Neuronal stem cell (in vitro differentiated cells): ENCODE data around the gene EPB41L4A.

Experiments
- DNase-seq: peaks from one replicate; pipeline ENCODE4 v3.0.0-alpha.2; 2013; ENCODE audit warnings: low spot score
- H2AFZ ChIP-seq: one replicate; pipeline ENCODE4 v1.6.1; 2013; ENCODE audit warnings: mild to moderate bottlenecking, low read length, inconsistent platforms
- H2AK5ac ChIP-seq: 2 replicates; pipeline ENCODE4 v1.6.1; 2013; ENCODE audit warnings: low read depth, mild to moderate bottlenecking, inconsistent platforms, low read length, moderate library complexity, mixed read lengths
- H2BK120ac ChIP-seq: 2 replicates; pipeline ENCODE4 v1.6.1; 2013; ENCODE audit warnings: low read depth, mild to moderate bottlenecking, inconsistent platforms, low read length, moderate library complexity, mixed read lengths
- H2BK12ac ChIP-seq: one replicate; pipeline ENCODE4 v1.6.1; 2013; ENCODE audit warnings: low read length, inconsistent platforms
- H2BK15ac ChIP-seq: 2 replicates; pipeline ENCODE4 v1.6.1; 2013; ENCODE audit warnings: mild to moderate bottlenecking, low read length, inconsistent platforms, mixed read lengths
- H2BK5ac ChIP-seq: one replicate; pipeline ENCODE4 v1.6.1; 2013; ENCODE audit warnings: inconsistent platforms, mild to moderate bottlenecking, low read length, moderate library complexity
- H3K14ac ChIP-seq: one replicate; pipeline ENCODE4 v1.6.1; 2013; ENCODE audit warnings: low read length, inconsistent platforms
- H3K18ac ChIP-seq: 2 replicates; pipeline ENCODE4 v1.6.1; 2013; ENCODE audit warnings: low read length, inconsistent platforms
- H3K23ac ChIP-seq: 2 replicates; pipeline ENCODE4 v1.6.1; 2013; ENCODE audit warnings: low read depth, mild to moderate bottlenecking, mixed read lengths, low read length, inconsistent platforms; ENCODE audit not compliant: poor library complexity
- H3K27ac ChIP-seq: replicated peaks from 3 replicates; pipeline ENCODE4 v1.5.1; 2013; ENCODE audit warnings: low read length, inconsistent platforms
- H3K27me3 ChIP-seq, 3 experiments: 2 replicates each; pipeline ENCODE4 v1.6.1; 2013; ENCODE audit warnings: low read length in 3 of 3, mild to moderate bottlenecking in 2 of 3, inconsistent platforms in 1 of 3, low read depth in 1 of 3, mixed read lengths in 1 of 3, moderate library complexity in 1 of 3; ENCODE audit not compliant: control insufficient read depth in 3 of 3, insufficient read depth in 3 of 3
- H3K36me3 ChIP-seq, 2 donors: replicated peaks in 1 of 2; 2 replicates each; pipeline ENCODE4 v1.6.1; 2013; ENCODE audit warnings: low read length in 2 of 2; ENCODE audit not compliant: control insufficient read depth in 2 of 2, insufficient read depth in 2 of 2
- H3K4ac ChIP-seq: 2 replicates; pipeline ENCODE4 v1.6.1; 2013; ENCODE audit warnings: inconsistent platforms, mild to moderate bottlenecking, low read length, moderate library complexity
- H3K4me1 ChIP-seq, 2 donors: 1 replicate in 1 of 2; 2 replicates in 1 of 2; pipeline ENCODE4 v1.6.1; 2013; ENCODE audit warnings: low read length in 2 of 2, low read depth in 1 of 2; ENCODE audit not compliant: control insufficient read depth in 2 of 2, insufficient read depth in 1 of 2
- H3K4me2 ChIP-seq: one replicate; pipeline ENCODE4 v1.6.1; 2013; ENCODE audit warnings: mild to moderate bottlenecking, low read length, inconsistent platforms; ENCODE audit not compliant: insufficient read depth, poor library complexity, severe bottlenecking
- H3K4me3 ChIP-seq, 2 donors: 2 replicates each; pipeline ENCODE4 v1.5.1; 2013; ENCODE audit warnings: low read length in 2 of 2, mild to moderate bottlenecking in 2 of 2, inconsistent platforms in 1 of 2, moderate library complexity in 1 of 2
- H3K79me1 ChIP-seq: one replicate; pipeline ENCODE4 v1.6.1; 2013; ENCODE audit warnings: low read depth, mild to moderate bottlenecking, inconsistent platforms, low read length, moderate library complexity
- H3K9ac ChIP-seq: one replicate; pipeline ENCODE4 v1.6.1; 2013; ENCODE audit warnings: mild to moderate bottlenecking, low read depth, low read length, inconsistent platforms; ENCODE audit not compliant: poor library complexity
- H3K9me3 ChIP-seq, 2 donors: replicated peaks in 1 of 2; 2 replicates each; pipeline versions ENCODE3 to v1.6.1; 2013; ENCODE audit warnings: low read length in 2 of 2, mild to moderate bottlenecking in 2 of 2, inconsistent platforms in 1 of 2, low read depth in 1 of 2, mixed read lengths in 1 of 2, moderate library complexity in 1 of 2; ENCODE audit not compliant: control insufficient read depth in 2 of 2, insufficient read depth in 1 of 2
- H4K8ac ChIP-seq: one replicate; pipeline ENCODE4 v1.6.1; 2013; ENCODE audit warnings: low read depth, mild to moderate bottlenecking, inconsistent platforms, low read length, moderate library complexity
- H4K91ac ChIP-seq: one replicate; pipeline ENCODE4 v1.6.1; 2013; ENCODE audit warnings: low read length, low read depth, mild to moderate bottlenecking, inconsistent platforms; ENCODE audit not compliant: poor library complexity
- WGBS, 2 donors: extraction: QIAGEN DNeasy Blood & Tissue Kit; methylation state at CpG; one replicate each; pipeline ENCODE4 v1.1.7; 2013; ENCODE audit warnings: missing lambda C conversion rate in 2 of 2, mixed read lengths in 1 of 2; ENCODE audit not compliant: insufficient read length in 2 of 2, insufficient replicate concordance in 1 of 2; ENCODE audit errors: extremely low coverage in 2 of 2; 5-methylcytosine and 5-hydroxymethylcytosine counted together

The EPB41L4A gene

DNA sequence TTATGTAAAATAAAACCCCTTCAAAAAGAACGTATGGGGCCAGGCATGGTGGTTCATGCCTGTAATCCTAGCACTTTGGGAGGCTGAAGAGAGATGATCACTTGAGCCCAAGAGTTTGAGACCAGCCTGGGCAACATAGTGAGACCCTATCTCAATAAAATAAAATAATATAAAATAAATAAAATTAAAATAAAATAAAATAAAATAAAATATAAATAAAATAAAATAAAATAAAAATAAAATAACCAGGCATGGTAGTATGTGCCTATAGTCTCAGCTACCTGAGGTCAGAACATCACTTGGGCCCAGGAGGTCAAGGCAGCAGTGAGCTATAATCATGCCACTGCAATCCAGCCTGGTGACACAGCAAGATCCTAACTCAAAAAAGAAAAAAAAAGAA, 185.1 kb downstream of the EPB41L4A start:
- H3K4me2 ChIP-seq: no peak overlapping the region
- H3K4ac ChIP-seq: no peak overlapping the region

DNA sequence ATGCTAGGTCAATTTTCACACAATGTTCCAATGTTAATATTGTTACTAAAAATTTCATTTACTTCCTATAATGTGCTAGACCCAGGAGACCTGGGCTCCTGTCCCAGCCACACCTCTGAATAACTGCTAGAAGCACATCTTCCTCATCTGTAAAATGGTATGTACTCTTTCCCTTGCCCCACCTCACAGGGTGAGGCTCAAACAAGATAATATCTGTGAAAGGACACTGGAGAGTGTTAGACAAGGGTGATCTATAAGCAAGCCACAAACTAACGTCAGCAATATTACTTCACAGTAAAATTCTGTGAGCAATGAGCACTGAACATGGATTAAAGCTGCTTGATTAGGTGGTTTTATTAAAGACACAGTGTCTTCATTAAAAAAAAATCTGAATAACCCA, 186.4 kb downstream of the EPB41L4A start:
- Histone ChIP-seq H2BK120ac (no peak overlapping the region), H3K23ac (no peak overlapping the region), H3K4me1 (peaks cover 6 to 7% of the 10 kb centered on the region in 2 donors), H2BK5ac (no peak overlapping the region), H3K9me3 (no peaks in the 10 kb centered on the region), H3K9ac (no peak overlapping the region), H3K27ac (no peak overlapping the region), H2BK12ac (no peak overlapping the region), H3K79me1 (no peaks in the 10 kb centered on the region), H2AK5ac (no peak overlapping the region), H3K27me3 (no peaks in the 10 kb centered on the region), H2AFZ (no peak overlapping the region), H2BK15ac (no peak overlapping the region), H3K18ac (no peak overlapping the region), H3K14ac (no peak overlapping the region), H4K8ac (no peak overlapping the region), H3K36me3 (peaks cover 0 to 25% of the 10 kb centered on the region in 2 donors), H3K4me2 (no peak overlapping the region), H4K91ac (no peak overlapping the region), H3K4ac (no peak overlapping the region), H3K4me3 (no peak overlapping the region)
- no peak for DNase-seq
- no CpG with 5 or more reads among the region's 1 CpG for WGBS, 2 donors

More for the DNA sequence above, 185.1 kb downstream of the EPB41L4A start:
- no peak for DNase-seq
- no peaks in the 10 kb centered on the region for H3K79me1 ChIP-seq
- no peaks in the 10 kb centered on the region for H3K27me3 ChIP-seq
- peaks cover 0 to 25% of the 10 kb centered on the region in 2 donors for H3K36me3 ChIP-seq
- WGBS, 2 donors: no CpG with 5 or more reads among the region's 1 CpG
- no peak overlapping the region for H3K27ac ChIP-seq
- no peak overlapping the region for H3K4me3 ChIP-seq
- no peak overlapping the region for H2BK5ac ChIP-seq
- H3K9me3 ChIP-seq: no peaks in the 10 kb centered on the region
- no peak overlapping the region for H2BK15ac ChIP-seq
- no peak overlapping the region for H3K14ac ChIP-seq
- no peak overlapping the region for H3K9ac ChIP-seq
- no peak overlapping the region for H3K18ac ChIP-seq
- no peak overlapping the region for H2AK5ac ChIP-seq
- no peak overlapping the region for H3K23ac ChIP-seq
- no peak overlapping the region for H4K8ac ChIP-seq
- H3K4me1 ChIP-seq: peaks cover 6 to 11% of the 10 kb centered on the region in 2 donors
- no peak overlapping the region for H4K91ac ChIP-seq
- no peak overlapping the region for H2BK12ac ChIP-seq
- H2BK120ac ChIP-seq: no peak overlapping the region
- no peak overlapping the region for H2AFZ ChIP-seq

DNA sequence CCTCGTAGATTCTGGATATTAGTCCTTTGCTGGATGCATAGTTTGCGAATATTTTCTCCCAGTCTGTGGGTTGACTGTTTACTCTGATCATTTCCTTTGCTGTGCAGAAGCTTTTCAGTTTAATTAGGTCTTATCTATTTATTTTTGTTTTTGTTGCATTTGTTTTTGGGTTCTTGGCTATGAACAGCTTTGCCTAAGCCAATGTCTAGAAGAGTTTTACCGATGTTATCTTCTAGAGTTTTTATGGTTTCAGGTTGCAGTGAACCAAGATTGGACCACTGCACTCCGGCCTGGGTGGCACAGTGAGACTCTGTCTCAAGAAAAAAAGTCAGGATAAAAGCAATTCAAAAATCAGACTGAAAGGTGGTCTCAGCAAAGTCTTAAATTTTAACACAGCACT, 188.5 kb downstream of the EPB41L4A start:
- no peak overlapping the region for H3K18ac ChIP-seq
- no peak overlapping the region for H2BK5ac ChIP-seq
- H4K8ac ChIP-seq: no peak overlapping the region
- H4K91ac ChIP-seq: no peak overlapping the region
- H3K14ac ChIP-seq: no peak overlapping the region
- no peak overlapping the region for H2BK12ac ChIP-seq
- H3K27me3 ChIP-seq: no peaks in the 10 kb centered on the region
- H3K9me3 ChIP-seq: no peaks in the 10 kb centered on the region
- H3K9ac ChIP-seq: no peak overlapping the region
- no peak overlapping the region for H2BK120ac ChIP-seq
- H3K4me2 ChIP-seq: no peak overlapping the region
- H3K4me1 ChIP-seq: peaks cover 1 to 6% of the 10 kb centered on the region in 2 donors
- H3K27ac ChIP-seq: no peak overlapping the region
- H3K4me3 ChIP-seq: no peak overlapping the region
- no CpG with 5 or more reads among the region's 4 CpGs for WGBS, 2 donors
- no peak overlapping the region for H2AFZ ChIP-seq
- H2BK15ac ChIP-seq: no peak overlapping the region
- DNase-seq: no peak
- peaks cover 0 to 28% of the 10 kb centered on the region in 2 donors for H3K36me3 ChIP-seq
- no peak overlapping the region for H2AK5ac ChIP-seq
- H3K4ac ChIP-seq: no peak overlapping the region
- H3K23ac ChIP-seq: no peak overlapping the region
- H3K79me1 ChIP-seq: no peaks in the 10 kb centered on the region

DNA sequence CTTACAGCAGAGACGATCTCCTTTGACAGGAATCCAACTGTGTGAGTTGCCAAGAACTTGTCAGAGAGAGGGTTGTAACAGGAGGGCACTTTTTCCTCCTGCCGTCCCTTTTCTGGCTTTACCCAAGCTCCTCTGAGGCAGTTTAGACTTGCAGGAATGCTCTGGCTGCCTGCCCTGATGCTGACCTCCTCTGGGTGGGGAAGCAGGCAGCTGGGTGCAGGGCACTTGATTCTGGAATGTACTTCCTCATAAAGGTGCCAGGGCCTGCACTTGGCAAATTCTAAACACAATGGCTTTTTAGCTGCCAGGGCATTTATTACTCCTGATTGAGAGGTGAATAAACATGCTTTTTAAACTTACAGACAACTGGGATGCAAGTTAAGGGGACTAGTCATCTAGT, 190.4 kb downstream of the EPB41L4A start:
- H3K23ac ChIP-seq: no peak overlapping the region
- H2AFZ ChIP-seq: no peak overlapping the region
- H2AK5ac ChIP-seq: no peak overlapping the region
- no peak overlapping the region for H4K8ac ChIP-seq
- no peaks in the 10 kb centered on the region for H3K9me3 ChIP-seq
- H2BK120ac ChIP-seq: no peak overlapping the region
- H3K79me1 ChIP-seq: no peaks in the 10 kb centered on the region
- no peak overlapping the region for H2BK5ac ChIP-seq
- no peak overlapping the region for H3K4me2 ChIP-seq
- peaks cover 0 to 20% of the 10 kb centered on the region in 2 donors for H3K36me3 ChIP-seq
- H2BK15ac ChIP-seq: no peak overlapping the region
- no CpG with 5 or more reads among the region's 2 CpGs for WGBS, 2 donors
- H3K14ac ChIP-seq: no peak overlapping the region
- H4K91ac ChIP-seq: no peak overlapping the region
- H3K18ac ChIP-seq: no peak overlapping the region
- no peak overlapping the region for H3K9ac ChIP-seq
- peaks cover 1 to 6% of the 10 kb centered on the region in 2 donors for H3K4me1 ChIP-seq
- no peak overlapping the region for H3K27ac ChIP-seq
- no peak for DNase-seq
- no peak overlapping the region for H3K4me3 ChIP-seq
- no peak overlapping the region for H3K4ac ChIP-seq
- no peak overlapping the region for H2BK12ac ChIP-seq
- no peaks in the 10 kb centered on the region for H3K27me3 ChIP-seq
